NCI-H2107 (cell line): ENCODE data around the gene ASH1L.
"Not testable (repeated sequence)": the region's sequence is repeated elsewhere in the genome, so short reads cannot be mapped to it uniquely, and the experiment has no call there.

Source experiments
- DNase-seq: peaks from one replicate; lab custom pipeline; 2025; lab: John Stamatoyannopoulos, UW

ASH1L gene

GRCh38 chr1:155561779-155562580 lies 623 bp downstream of the ASH1L start:
- not testable (repeated sequence) for DNase-seq

GRCh38 chr1:155555915-155556314 lies 6.7 kb downstream of the ASH1L start:
- no peak for DNase-seq

- no peak for DNase-seq
Measured at GRCh38 chr1:155553349-155553748, 9.3 kb downstream of the ASH1L start.

- no peak for DNase-seq
Measured at GRCh38 chr1:155548706-155549105, 13.9 kb downstream of the ASH1L start.

GRCh38 chr1:155540000-155540874 lies 22.4 kb downstream of the ASH1L start:
- DNase-seq = no peak

GRCh38 chr1:155537193-155537592 lies 25.4 kb downstream of the ASH1L start:
- no peak for DNase-seq

- no peak for DNase-seq
Measured at GRCh38 chr1:155531624-155532023, 31.0 kb downstream of the ASH1L start.

GRCh38 chr1:155529929-155530328 lies 32.7 kb downstream of the ASH1L start:
- no peak for DNase-seq

GRCh38 chr1:155529109-155529508 lies 33.5 kb downstream of the ASH1L start:
- no peak for DNase-seq

GRCh38 chr1:155527677-155528076 lies 34.9 kb downstream of the ASH1L start:
- no peak for DNase-seq

- DNase-seq = no peak
Measured at GRCh38 chr1:155526356-155526755, 36.2 kb downstream of the ASH1L start.

GRCh38 chr1:155522069-155522468 lies 40.5 kb downstream of the ASH1L start:
- DNase-seq = no peak

GRCh38 chr1:155518484-155518883 lies 44.1 kb downstream of the ASH1L start:
- DNase-seq = no peak

- DNase-seq = no peak
Measured at GRCh38 chr1:155514582-155515187, 47.9 kb downstream of the ASH1L start.

- no peak for DNase-seq
Measured at GRCh38 chr1:155513300-155513916, 49.2 kb downstream of the ASH1L start.

GRCh38 chr1:155511385-155511784 lies 51.2 kb downstream of the ASH1L start:
- not testable (repeated sequence) for DNase-seq

GRCh38 chr1:155509064-155509463 lies 53.5 kb downstream of the ASH1L start:
- no peak for DNase-seq

GRCh38 chr1:155507945-155508344 lies 54.7 kb downstream of the ASH1L start:
- no peak for DNase-seq

GRCh38 chr1:155505963-155506362 lies 56.6 kb downstream of the ASH1L start:
- DNase-seq = not testable (repeated sequence)

- DNase-seq = no peak
Measured at GRCh38 chr1:155504207-155504606, 58.4 kb downstream of the ASH1L start.

GRCh38 chr1:155499953-155500639 lies 62.5 kb downstream of the ASH1L start:
- peak; percentile 6 for DNase-seq

- no peak for DNase-seq
Measured at GRCh38 chr1:155499263-155499662, 63.3 kb downstream of the ASH1L start.
